Islet of Langerhans (tissue), 1 donor: ENCODE results near the gene RASIP1.
"Not testable (repeated sequence)": the region's sequence is repeated elsewhere in the genome, so short reads cannot be mapped to it uniquely, and the experiment has no call there.

Experiments
- FAIRE-seq: peaks from one replicate; lab custom pipeline; 2011; peaks lifted over from hg19 to GRCh38; lab: Jason Lieb, UNC

Gene RASIP1

GRCh38 chr19:48703316-48703715 lies 37.1 kb downstream of the RASIP1 start:
- FAIRE-seq = no peak

DNA sequence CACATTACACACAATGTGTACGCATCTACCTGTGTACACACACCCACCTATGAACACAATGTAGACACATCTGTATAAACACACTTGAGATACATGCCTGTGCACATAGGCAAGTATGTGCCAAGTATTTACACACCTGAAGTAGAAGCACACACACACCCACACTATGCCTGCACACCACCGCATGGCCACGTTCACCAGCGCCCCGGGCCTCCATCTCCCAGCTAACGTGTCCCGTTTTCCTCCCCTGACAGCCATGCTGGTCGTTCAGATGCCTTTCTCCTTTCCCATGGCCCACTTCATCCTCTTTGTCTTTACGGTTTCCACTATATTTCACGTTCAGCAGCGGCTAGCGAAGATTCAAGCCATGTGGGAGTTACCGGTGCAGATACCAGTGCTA lies 37.7 kb downstream of the RASIP1 start:
- FAIRE-seq = no peak

- FAIRE-seq = no peak
These were observed 42.4 kb downstream of the RASIP1 start for GRCh38 chr19:48698046-48698445.

DNA sequence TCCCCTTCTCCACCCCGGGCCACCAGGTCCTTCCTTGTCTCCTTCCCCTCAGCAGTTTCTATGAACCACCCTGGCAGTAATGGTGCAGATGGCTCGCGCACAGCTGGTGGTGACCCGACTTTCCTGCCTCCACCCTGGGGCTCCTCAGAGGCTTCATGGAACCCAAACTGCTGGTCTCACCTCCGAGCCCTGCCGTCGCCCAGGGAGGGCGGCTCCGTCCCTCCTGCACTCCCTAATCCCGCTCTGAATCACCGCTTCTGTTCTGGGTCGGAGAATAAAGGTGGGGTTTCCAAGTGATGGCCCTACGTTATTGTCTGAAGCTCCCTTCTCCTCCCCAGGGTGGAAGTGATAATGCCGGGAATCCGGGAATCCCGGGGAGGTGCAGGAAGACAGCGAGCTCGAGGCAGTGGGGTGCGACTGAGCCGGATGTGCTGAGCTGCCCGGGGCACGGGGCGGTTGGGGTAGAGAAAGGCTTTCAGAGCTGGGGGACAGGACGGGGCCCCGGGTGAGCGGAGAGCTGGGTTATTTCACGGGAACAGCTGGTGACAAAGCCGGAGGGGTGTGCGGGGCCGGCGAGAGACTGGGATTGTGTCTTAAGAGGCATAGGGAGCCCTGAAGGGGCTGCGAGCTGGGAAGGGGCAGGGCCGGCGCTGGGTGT lies 43.9 kb downstream of the RASIP1 start:
- FAIRE-seq = no peak

GRCh38 chr19:48695743-48696352 lies 44.6 kb downstream of the RASIP1 start, which contains the start of gene FUT2:
FUT2 (plus strand) TSS chr19:48695971; CDS start chr19:48702957, 6,986 bp downstream.
- FAIRE-seq = no peak

DNA sequence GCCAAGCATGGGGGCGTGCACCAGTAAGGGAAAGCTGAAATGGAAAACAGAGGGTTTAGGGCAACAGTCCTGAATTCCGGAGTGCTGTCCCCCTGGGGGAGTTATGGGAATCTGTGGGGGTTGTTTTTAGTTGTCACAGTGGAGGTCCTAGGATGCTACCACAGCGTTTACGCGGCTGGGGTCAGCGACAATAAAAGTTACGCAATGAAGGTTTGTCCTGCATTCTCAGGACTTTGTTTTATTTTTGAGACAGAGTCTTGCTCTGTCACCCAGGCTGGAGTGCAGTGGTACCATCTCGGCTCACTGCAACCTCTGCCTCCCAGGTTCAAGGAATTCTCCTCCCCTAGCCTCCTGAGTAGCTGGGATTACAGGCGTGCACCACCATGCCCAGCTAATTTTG lies 46.8 kb downstream of the RASIP1 start:
- not testable (repeated sequence) for FAIRE-seq

- no peak for FAIRE-seq
These were observed 51.0 kb downstream of the RASIP1 start for GRCh38 chr19:48689449-48689848.

DNA sequence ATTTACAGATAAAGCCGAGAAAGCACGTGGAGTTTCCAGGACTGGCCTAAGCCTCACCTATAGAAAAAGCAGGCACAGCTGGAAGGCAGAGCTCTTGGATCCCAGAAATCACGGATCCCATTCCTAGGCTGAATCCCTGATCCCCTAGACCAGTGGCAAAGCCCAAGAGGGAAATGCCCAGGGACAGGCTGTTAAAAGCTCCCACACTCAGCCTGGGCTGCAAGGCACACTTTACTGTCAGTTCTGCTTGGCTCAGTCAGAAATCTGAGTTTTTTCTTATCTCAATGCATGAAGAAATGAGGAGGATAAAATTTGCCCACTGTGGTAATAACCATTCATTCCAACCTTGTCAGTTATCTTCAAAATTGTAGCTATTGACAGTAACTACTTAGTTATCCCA lies 52.6 kb downstream of the RASIP1 start:
- no peak for FAIRE-seq

- not testable (repeated sequence) for FAIRE-seq
These were observed 53.8 kb downstream of the RASIP1 start for GRCh38 chr19:48686637-48687036.

DNA sequence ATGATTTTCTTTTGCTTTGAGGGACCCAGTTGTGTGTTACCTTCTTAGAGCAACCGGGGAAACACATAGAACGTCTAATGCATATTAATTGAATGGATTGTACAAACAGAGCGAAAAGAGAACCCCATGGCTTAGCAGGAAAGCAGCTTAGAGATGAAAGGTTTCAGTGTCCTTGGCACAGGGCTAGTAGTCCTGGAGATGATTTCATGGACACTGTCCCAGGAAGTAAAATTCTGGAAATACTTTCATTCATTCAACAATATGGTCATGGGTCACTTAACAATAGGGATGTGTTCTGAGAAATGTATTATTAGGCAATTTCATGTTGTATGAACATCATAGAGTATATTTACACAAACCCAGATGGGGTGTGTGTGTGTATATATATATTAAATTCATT lies 54.3 kb downstream of the RASIP1 start:
- FAIRE-seq = no peak

GRCh38 chr19:48685583-48685982 lies 54.8 kb downstream of the RASIP1 start:
- no peak for FAIRE-seq

GRCh38 chr19:48683349-48683748 lies 57.1 kb downstream of the RASIP1 start:
- FAIRE-seq = no peak

- FAIRE-seq = no peak
These were observed 59.3 kb downstream of the RASIP1 start for GRCh38 chr19:48681127-48681470.

DNA sequence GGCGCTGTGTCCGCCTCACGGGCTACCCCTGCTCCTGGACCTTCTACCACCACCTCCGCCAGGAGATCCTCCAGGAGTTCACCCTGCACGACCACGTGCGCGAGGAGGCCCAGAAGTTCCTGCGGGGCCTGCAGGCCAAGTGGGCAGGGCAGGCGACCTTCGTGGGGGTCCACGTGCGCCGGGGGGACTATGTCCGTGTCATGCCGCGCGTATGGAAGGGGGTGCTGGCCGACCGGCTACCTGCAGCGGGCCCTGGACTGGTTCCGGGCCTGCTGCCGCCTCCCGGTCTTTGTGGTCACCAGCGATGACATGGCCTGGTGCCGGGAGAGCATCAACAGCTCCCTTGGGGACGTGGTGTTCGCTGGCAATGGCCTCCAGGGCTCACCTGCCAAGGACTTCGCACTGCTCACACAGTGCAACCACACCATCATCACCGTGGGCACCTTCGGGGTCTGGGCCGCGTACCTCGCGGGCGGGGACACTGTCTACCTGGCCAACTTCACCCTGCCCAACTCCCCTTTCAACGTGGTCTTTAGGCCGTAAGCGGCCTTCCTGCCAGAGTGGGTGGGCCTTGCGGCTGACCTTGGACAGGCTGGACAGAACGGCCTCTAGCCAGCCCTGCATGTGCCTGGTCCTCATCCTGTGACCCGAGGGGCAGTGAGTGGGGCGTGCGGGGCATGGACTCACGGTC lies 59.8 kb downstream of the RASIP1 start:
- no peak for FAIRE-seq

- not testable (repeated sequence) for FAIRE-seq
These were observed 60.4 kb downstream of the RASIP1 start for GRCh38 chr19:48680006-48680405.

DNA sequence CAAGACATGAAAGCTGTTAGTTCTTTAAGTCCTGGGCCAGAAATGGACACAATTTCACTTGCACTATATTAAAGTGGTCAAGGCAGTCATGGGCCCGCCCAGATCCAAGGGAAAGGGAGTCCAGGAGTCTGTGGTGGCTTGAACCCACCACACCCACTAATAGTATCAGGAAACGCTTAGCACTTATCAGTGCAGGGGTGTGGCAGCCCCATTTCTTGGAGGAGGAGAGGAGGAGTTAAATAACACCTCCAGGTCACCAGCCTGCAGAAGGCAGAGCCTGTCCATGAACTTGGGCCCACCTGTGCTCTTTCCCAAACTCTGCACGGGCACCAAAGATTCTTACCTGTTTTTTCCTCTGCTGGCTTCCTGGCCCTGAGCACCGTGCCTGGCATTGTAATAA lies 62.2 kb downstream of the RASIP1 start:
- no peak for FAIRE-seq

DNA sequence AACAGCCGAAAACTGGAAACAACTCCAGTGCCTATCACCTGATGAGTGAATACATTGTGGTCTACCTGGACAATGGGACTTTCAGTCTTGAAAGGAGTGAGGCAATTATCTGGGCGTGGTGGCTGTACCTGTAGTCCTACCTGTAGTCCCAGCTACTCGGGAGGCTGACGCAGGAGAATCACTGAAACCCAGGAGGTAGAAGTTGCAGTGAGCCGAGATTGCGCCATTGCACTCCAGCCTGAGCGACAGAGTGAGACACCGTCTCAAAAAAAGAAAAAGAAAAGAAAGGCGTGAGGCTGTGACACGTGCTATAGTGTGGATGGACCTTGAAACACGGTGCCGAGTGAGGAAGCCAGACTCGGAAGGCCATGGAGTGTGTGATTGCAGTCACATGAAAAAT lies 63.5 kb downstream of the RASIP1 start:
- FAIRE-seq = no peak

GRCh38 chr19:48676487-48676886 lies 63.9 kb downstream of the RASIP1 start:
- no peak for FAIRE-seq

- FAIRE-seq = no peak
These were observed 65.2 kb downstream of the RASIP1 start for GRCh38 chr19:48674921-48675824.

DNA sequence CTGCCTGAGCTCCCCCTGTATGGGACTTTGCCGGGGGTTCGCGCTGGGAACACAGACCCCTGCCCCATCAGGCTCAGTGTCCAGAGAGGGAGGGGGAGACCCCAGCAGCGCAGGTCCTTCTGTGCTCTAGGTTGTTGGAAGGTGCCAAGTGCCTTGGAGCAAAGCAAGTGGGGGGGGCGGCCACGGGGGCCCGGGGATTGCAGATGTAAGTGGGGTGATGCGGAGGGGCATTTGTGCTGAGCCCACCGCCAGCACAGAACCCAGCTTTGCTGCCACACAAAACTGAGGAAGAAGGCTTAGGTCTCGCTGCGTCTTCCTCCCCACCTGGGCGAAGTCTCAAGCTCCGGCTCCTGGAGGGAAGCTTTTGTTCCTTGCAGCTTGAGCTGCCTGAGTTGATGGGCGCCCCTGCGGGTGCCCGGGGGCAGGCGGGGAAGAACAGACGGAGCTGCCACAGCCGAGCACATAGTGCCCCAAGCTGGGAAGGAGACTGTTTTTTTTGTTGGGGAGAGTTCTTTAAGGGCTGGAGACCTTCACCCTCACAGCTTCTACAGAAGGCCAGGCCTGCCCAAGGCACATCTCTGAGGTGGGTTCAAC lies 66.1 kb downstream of the RASIP1 start:
- no peak for FAIRE-seq

GRCh38 chr19:48673436-48674100 lies 66.8 kb downstream of the RASIP1 start:
- FAIRE-seq = no peak

GRCh38 chr19:48672994-48673393 lies 67.4 kb downstream of the RASIP1 start, which contains the start of gene NTN5:
NTN5 (minus strand) TSS chr19:48673017; CDS start chr19:48670986, 2,031 bp downstream.
- no peak for FAIRE-seq
